Activated naive CD4-positive, alpha-beta T cell treated with anti-CD3 and anti-CD28 coated beads, Interleukin-2, amount 50 U/mL, for 16 hours (primary cell): ENCODE data around the gene RPS6KC1.
"Not testable (repeated sequence)": the region's sequence is repeated elsewhere in the genome, so short reads cannot be mapped to it uniquely, and the experiment has no call there.

ENCODE experiments used
- DNase-seq: peaks from one replicate; pipeline ENCODE4 v3.0.0-alpha.2; 2020

Gene RPS6KC1

GRCh38 chr1:213057264-213058059 lies 6.4 kb downstream of the RPS6KC1 start:
- DNase-seq, result no peak

DNA sequence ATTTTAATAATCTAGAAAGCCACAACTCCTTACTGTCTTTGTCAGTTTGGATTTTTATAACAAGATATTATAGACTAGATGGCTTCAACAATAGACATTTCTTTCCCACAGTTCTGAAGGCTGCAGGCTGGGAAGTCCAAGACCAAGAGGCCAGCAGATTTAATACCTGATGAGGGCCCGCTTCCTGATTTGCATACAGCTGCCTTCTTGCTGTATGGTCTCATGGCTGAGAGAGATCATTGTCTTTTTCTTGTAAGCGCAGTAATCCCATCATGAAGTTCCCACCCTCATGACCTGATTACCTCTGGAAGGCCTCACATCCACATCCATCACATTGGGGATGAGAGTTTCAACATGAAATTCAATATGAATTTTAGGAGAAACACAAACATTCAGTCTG lies 9.8 kb downstream of the RPS6KC1 start:
- no peak for DNase-seq

DNA sequence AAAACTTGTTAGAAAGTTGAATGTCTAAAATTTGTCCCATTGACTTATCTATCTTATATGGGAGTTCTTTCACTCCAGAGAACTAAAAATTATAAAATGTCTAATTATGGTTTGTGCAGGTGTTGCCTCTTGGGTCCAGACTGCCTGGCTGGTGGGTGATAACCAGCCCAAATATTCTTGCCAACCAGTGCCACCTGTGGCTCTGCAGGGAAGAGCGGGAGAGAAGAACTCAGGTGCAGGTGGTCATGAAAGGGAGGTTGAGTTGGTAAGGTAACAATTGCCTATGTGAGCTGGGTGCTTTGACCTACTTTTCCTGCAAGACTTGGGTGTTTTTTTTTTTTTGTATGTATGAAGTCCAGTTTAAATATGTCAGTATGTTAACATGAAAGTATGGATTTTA lies 10.2 kb downstream of the RPS6KC1 start:
- no peak for DNase-seq

- DNase-seq, result no peak
Measured at GRCh38 chr1:213065800-213066199, 14.8 kb downstream of the RPS6KC1 start.

DNA sequence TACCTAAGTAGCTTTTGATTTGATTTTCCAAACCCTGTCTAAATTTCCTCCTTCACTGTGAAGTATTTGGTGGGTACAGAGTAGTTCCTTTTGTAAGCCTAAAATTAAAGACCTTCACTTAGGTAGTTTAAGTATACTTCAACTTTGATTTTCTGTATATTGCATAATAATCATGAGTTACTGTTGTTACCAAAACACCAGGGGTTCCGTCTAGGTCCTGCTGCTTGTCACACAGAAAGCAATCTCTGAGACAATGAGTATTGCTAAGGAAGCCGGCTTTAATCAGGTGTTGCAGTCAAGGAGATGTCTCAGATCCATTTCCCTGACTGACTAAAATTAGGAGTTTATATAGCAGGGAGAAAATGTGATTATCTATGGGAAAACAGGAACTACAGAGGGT lies 15.3 kb downstream of the RPS6KC1 start:
- no peak for DNase-seq

DNA sequence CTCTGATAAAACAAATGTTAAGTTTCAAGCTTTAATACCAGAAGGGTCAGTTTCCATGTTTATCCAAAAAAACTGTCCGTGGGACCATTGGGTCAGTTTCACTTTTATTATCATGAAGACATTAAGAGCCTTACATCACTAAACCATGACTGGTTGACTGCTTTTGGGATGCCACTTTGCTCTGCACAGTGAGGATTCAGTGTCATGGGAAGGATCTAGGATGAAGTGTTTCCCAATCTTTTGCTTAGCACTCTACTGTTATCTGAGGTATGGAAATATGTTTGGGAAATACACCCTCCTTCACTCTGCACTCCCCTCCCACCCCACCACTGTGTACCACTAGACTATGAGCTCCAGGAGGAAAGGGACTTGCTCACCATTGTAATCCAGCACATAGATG lies 16.3 kb downstream of the RPS6KC1 start:
- no peak for DNase-seq

DNA sequence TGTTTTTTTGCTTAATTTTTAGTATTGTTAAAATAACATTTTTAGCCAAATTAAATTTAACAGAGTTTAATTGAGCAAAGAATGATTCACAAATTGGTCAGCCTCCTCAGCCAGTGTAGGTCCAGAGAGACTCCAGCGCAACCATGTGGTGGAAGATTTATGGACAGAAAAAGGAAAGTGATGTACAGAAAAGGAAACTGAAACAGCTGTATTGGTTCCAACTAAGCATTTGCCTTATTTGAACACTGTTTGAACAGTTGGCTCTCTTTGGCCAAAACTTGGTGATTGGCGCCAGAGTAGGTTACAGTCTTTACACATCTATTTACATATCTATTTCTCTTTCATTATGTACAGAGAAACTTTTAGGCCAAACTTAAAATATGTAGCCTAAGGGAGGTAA lies 19.4 kb downstream of the RPS6KC1 start:
- no peak for DNase-seq

GRCh38 chr1:213075725-213076124 lies 24.7 kb downstream of the RPS6KC1 start:
- no peak for DNase-seq

GRCh38 chr1:213082420-213083111 lies 31.5 kb downstream of the RPS6KC1 start:
- no peak for DNase-seq

- DNase-seq, result no peak
Measured at GRCh38 chr1:213083112-213083445, 32.0 kb downstream of the RPS6KC1 start.

DNA sequence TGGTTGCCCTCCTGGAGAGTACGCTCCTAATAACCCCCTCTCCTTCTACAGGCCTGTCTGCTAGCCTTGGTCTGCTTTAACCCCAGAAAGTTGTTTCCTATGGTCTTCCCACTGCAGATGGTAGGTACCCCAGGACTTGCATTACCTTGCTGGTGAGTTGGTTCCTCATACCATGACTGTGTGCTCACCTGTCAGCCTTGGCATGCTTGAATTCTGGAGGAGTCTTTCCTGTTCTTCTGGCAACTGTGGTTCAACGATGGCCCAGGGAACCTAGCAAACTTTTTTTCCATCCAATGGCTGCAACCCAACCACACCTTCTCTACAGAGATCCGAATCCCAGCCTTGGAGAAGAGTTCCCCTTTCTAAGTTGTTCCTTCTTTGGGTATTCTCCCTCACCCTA lies 36.9 kb downstream of the RPS6KC1 start:
- DNase-seq, result no peak

GRCh38 chr1:213089924-213090677 lies 39.1 kb downstream of the RPS6KC1 start:
- no peak for DNase-seq

DNA sequence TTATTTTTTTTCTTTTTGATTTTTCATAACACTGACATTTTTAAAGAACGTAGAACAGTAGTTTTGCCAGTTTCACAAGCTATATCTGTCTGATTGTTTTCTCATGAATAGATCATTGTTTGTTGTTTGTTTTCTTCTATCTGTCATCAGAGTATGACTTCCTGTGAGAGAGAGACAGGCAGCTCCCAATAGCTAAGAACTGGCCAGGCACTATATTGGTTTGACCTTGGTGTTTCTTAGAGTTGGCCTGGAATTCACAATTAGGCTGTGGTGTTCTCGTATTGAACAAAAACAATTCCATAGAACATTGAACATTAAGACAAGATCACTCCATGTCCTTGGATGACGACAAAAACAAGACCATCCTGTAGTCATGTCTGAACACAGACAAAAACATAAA lies 43.4 kb downstream of the RPS6KC1 start:
- no peak for DNase-seq

DNA sequence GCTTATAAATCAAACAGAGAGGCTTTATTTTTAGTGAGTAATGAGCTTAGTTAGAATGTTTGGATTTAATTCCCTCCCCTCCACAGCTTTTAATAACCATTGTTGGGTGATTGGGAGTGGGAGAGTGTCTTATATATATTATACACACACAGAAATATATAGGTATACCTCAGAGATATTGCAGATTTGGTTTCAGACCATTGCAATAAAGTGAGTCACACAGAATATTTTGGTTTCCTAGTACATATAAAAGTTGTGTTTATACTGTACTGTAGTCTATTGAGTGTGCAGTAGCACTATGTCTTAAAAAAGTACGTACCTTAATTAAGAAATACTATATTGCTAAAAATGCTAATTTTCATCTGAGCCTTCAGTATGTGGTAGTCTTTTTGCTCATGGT lies 44.4 kb downstream of the RPS6KC1 start:
- no peak for DNase-seq

- no peak for DNase-seq
Measured at GRCh38 chr1:213099682-213100399, 48.8 kb downstream of the RPS6KC1 start.

- not testable (repeated sequence) for DNase-seq
Measured at GRCh38 chr1:213100565-213100964, 49.5 kb downstream of the RPS6KC1 start.

DNA sequence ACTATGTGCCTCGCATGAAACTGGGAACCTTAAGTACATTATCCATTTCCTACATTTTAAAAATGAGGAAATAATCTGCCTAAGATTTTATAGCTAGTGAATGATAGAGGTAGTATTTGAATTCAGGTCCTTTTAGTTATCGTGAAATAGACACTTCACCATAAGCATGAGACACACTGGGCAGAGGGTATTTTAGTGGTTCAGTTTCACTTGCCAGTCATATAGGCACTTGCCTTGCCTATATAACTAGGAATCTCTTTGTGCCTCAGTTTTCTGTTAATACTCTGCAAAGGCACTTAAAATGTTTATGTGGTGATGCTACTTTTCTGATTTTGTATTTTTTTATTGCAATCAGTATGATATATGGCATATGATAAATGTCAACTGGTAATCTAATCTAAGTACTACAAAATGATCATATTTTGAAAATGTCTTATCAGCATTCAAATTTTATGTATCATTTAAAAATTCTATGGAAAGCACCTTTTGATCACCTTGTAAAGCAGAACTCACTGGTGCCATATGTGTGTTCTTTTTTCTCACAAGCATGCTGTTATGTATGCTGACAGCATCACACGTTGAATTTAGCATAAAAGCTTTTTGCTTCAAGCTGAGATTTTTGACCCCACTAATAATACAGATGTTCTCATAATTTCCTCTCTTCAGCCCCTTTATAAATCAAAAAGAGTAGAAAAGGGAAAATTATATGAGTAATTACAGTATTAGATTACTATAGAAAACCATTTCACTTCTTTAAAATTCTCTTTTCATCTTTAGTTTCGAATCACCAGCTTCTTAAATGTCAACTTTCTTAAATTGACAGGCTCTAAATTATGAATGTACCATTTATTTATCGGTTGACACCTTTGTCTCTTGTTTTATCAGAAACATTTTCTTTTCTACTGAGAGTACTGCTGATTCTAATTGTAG lies 52.6 kb downstream of the RPS6KC1 start:
- DNase-seq, result no peak

DNA sequence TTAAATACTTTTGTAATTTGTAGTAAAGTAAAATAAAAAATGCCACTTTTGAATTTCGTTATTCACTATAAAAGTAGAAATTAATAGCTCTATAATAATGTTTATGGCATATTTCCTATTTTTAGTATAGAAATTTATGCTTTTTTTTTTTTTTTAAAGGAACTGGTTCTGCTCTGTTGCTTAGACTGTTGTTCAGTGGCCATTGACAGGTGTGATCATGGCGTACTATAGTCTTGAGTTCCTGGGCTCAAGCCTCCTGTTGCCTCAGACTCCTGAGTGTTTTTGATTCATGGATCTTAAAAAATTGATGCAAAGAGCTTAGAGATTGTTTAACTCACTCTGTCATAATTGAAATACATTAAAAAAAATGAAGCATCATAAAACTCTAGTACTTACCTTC lies 53.6 kb downstream of the RPS6KC1 start:
- no peak for DNase-seq

DNA sequence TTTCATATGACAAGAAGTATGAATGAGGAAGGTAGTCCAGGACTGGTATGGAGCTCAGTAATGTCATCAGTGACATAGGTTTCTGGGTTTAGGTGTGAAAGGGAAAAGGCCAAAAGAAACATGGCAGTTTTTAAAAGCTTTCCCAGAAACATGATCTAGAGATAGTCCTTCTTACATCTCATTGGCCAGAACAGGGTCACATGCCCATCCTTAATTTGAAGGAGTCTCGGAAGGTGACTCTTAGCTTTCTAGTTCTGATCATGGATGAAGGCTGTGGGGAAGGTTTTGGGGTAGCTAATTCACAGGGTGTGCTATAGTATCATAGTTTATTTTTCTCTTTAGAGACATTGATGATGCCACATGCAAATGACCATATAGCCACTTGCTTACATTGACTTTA lies 55.3 kb downstream of the RPS6KC1 start:
- no peak for DNase-seq

GRCh38 chr1:213107613-213108012 lies 56.6 kb downstream of the RPS6KC1 start:
- DNase-seq, result no peak

- no peak for DNase-seq
Measured at GRCh38 chr1:213110349-213111300, 59.6 kb downstream of the RPS6KC1 start.
